ENCODE measurements around the gene KDM1A.

DNA sequence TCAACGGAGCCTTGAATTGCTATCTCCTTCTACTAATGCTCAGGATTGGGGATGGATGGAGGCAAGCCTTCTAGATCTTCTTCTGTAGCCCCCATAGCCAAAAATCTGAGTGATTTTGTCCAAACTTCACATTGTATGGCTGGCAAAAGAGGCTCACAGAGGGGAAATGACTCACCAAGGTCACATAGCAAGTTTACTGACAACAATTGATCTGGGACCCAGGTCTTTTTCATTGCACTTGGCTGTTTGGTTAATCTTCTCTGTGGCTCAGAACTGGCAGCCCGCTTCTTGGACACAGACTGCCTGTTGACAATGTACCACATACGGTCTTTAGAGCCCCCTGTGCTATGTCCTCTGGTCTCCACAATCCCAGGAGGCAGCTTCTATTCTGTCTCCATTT lies 43.6 kb upstream of the KDM1A start:
- TF ChIP-seq, protein P1, sequence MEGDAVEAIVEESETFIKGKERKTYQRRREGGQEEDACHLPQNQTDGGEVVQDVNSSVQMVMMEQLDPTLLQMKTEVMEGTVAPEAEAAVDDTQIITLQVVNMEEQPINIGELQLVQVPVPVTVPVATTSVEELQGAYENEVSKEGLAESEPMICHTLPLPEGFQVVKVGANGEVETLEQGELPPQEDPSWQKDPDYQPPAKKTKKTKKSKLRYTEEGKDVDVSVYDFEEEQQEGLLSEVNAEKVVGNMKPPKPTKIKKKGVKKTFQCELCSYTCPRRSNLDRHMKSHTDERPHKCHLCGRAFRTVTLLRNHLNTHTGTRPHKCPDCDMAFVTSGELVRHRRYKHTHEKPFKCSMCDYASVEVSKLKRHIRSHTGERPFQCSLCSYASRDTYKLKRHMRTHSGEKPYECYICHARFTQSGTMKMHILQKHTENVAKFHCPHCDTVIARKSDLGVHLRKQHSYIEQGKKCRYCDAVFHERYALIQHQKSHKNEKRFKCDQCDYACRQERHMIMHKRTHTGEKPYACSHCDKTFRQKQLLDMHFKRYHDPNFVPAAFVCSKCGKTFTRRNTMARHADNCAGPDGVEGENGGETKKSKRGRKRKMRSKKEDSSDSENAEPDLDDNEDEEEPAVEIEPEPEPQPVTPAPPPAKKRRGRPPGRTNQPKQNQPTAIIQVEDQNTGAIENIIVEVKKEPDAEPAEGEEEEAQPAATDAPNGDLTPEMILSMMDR (IDR thresholded peaks at IDR 0.05), result no peak
- TF ChIP-seq POLR2AphosphoS5 (IDR thresholded peaks at IDR 0.05) (no peak), POLR2A (IDR thresholded peaks at IDR 0.05) (no peak)

Data from suprapubic skin (tissue), 4 donors.